Subcutaneous adipose tissue (tissue), 4 donors: ENCODE results near the gene DDR2. TPM values are rescaled to one million over a fixed set of nuclear protein-coding genes. Genes with fewer than 3 reads are reported as not detected.

Experiments
- total RNA-seq, 4 donors: library from RNA; depleted of rRNA; stranded (reverse); fragments of >200 nt; gene quantifications; one replicate each; pipeline ENCODE4 v1.1.0, GENCODE V29; 2016
- TF ChIP-seq, protein P1 (sequence below): fragments of 450-650 bp; IDR thresholded peaks from one replicate; pipeline ENCODE4 v1.5.1; 2016; ENCODE audit warnings: low read depth, mild to moderate bottlenecking, control low read depth, antibody characterized with exemption, moderate library complexity

DDR2 gene
- total RNA-seq, 4 donors from 2014 or later, result 98.7 to 258 (median 200) TPM

- TF ChIP-seq, protein P1, sequence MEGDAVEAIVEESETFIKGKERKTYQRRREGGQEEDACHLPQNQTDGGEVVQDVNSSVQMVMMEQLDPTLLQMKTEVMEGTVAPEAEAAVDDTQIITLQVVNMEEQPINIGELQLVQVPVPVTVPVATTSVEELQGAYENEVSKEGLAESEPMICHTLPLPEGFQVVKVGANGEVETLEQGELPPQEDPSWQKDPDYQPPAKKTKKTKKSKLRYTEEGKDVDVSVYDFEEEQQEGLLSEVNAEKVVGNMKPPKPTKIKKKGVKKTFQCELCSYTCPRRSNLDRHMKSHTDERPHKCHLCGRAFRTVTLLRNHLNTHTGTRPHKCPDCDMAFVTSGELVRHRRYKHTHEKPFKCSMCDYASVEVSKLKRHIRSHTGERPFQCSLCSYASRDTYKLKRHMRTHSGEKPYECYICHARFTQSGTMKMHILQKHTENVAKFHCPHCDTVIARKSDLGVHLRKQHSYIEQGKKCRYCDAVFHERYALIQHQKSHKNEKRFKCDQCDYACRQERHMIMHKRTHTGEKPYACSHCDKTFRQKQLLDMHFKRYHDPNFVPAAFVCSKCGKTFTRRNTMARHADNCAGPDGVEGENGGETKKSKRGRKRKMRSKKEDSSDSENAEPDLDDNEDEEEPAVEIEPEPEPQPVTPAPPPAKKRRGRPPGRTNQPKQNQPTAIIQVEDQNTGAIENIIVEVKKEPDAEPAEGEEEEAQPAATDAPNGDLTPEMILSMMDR, result no peak
Measured at GRCh38 chr1:162625679-162626078, 6.6 kb upstream of the DDR2 start.

DNA sequence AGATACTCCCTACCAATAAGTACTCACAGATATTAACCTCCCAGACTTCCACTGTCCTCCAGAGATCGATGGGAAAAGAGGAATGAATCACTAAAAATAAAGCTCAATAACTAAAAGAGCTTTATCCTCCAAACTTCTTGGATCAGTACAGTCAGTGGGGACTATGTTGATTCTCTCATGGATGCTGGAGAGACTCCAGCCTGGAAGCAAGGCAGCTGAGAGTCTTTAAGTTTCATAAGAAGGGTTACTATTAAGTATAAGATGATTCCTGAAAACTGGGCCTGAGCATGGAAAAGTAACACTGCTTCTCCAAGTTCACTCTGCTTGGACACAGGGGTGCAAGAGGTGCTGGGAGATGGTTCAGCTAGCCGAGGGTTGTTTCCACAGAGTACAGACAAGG, 6.2 kb upstream of the DDR2 start:
- TF ChIP-seq, protein P1, result no peak

GRCh38 chr1:162626761-162627160, 5.5 kb upstream of the DDR2 start:
- TF ChIP-seq, protein P1, result no peak

- TF ChIP-seq, protein P1, result no peak
Measured at GRCh38 chr1:162627662-162628296, 4.5 kb upstream of the DDR2 start.

DNA sequence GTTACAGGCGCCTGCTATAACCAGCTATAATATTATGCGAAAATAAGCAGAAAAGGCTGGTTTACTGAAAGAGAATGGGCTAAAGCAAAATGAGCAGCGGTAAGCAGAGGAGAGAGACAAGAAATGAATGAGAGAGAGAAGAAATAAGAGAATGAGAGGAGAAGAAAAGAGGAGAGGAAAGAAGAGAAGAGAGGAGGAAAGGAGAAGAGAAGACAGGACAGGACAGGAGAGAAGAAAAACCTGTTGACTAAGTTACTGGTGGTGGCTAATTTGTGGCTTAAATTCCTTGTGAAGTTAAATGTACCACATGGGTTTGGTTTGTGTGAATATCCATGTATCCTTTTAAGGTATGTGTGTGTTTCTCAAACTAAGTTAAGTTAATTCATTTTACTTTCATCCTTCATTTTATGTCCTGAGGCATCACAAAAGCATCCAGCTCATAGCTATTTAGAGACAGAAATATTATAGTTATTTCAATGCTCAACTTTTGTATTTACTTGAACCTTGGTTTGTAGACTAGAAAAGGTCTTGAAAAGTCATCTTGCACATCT, 3.1 kb upstream of the DDR2 start:
- TF ChIP-seq, protein P1, result no peak

GRCh38 chr1:162629651-162630050, 2.6 kb upstream of the DDR2 start:
- TF ChIP-seq, protein P1, result no peak

GRCh38 chr1:162631546-162632191, 595 bp upstream of the DDR2 start:
- TF ChIP-seq, protein P1, result no peak
